ENCODE results near the gene CDC42. TPM values are rescaled to one million over a fixed set of nuclear protein-coding genes. Genes with fewer than 3 reads are reported as not detected.

CDC42 gene
- total and polyA plus RNA-seq, 9 of the 15 experiments (the other 6 are each of a cell fraction or from before 2014, with no cell fraction given), result 186 to 398 (median 325) TPM

DNA sequence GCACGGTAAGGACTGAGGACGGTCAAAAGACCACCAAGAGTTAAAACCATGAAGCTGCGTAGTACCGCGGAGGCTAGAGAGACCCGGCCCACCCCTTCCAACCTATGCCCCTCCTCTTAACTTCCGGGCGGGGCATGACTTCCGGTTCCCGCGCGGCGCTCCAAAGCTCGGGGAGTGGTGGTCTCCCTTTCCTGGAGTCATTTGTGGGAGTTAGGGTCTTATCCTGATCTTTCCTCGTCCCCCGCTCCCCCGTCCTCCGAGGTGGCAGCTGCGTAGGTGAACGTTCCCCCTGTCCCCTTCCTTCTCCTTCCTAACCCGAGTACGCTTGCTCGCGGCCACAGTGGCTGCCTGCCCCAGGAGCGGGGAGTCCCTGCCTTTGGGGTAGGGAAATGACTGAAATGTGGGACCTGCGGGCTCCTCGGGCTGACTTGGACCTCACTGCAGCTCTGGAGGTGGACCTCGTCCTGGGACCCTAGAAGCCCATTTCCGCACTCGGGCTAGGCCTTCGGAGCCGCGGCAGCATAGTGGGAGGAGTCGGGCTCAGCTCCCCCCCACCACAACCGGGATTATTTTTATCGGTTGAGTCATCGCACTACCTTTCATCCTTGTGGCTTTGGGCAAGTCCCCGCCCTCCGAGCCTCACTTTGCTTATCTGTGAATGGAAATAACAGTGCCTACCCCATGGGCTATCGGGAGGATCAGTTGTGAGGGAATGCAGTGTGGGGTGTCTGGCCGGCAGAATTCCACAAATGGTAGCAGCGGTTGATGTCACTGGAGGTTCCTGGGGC, 26.9 kb upstream of the CDC42 start (continued):
- peak; percentile 76 for TF ChIP-seq ETV1 (tag; conservative IDR thresholded peaks at IDR 0.05; ENCODE audit: low read depth)
- TF ChIP-seq ESRRA (IDR thresholded peaks at IDR 0.05; ENCODE audit: borderline replicate concordance, low read depth), result peak; percentile 87; the same call in 1 of the 2 replicates
- peak; percentile 50; the same call in 1 of the 2 replicates for TF ChIP-seq MYNN (IDR thresholded peaks at IDR 0.05)
- no peak for TF ChIP-seq MYNN (CRISPR knock-in tag; IDR thresholded peaks at IDR 0.05)
- TF ChIP-seq, protein P1, sequence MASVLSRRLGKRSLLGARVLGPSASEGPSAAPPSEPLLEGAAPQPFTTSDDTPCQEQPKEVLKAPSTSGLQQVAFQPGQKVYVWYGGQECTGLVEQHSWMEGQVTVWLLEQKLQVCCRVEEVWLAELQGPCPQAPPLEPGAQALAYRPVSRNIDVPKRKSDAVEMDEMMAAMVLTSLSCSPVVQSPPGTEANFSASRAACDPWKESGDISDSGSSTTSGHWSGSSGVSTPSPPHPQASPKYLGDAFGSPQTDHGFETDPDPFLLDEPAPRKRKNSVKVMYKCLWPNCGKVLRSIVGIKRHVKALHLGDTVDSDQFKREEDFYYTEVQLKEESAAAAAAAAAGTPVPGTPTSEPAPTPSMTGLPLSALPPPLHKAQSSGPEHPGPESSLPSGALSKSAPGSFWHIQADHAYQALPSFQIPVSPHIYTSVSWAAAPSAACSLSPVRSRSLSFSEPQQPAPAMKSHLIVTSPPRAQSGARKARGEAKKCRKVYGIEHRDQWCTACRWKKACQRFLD (CRISPR knock-in tag; IDR thresholded peaks at IDR 0.05), result peak; percentile 46; the same call in 1 of the 2 replicates
- TF ChIP-seq, protein P2, sequence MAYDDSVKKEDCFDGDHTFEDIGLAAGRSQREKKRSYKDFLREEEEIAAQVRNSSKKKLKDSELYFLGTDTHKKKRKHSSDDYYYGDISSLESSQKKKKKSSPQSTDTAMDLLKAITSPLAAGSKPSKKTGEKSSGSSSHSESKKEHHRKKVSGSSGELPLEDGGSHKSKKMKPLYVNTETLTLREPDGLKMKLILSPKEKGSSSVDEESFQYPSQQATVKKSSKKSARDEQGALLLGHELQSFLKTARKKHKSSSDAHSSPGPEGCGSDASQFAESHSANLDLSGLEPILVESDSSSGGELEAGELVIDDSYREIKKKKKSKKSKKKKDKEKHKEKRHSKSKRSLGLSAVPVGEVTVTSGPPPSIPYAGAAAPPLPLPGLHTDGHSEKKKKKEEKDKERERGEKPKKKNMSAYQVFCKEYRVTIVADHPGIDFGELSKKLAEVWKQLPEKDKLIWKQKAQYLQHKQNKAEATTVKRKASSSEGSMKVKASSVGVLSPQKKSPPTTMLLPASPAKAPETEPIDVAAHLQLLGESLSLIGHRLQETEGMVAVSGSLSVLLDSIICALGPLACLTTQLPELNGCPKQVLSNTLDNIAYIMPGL (CRISPR knock-in tag; IDR thresholded peaks at IDR 0.05), result peak; percentile 91
- TF ChIP-seq ZNF431 (CRISPR knock-in tag; IDR thresholded peaks at IDR 0.05), result peak; percentile 65; the same call in 1 of the 2 replicates
- TF ChIP-seq, protein P3, sequence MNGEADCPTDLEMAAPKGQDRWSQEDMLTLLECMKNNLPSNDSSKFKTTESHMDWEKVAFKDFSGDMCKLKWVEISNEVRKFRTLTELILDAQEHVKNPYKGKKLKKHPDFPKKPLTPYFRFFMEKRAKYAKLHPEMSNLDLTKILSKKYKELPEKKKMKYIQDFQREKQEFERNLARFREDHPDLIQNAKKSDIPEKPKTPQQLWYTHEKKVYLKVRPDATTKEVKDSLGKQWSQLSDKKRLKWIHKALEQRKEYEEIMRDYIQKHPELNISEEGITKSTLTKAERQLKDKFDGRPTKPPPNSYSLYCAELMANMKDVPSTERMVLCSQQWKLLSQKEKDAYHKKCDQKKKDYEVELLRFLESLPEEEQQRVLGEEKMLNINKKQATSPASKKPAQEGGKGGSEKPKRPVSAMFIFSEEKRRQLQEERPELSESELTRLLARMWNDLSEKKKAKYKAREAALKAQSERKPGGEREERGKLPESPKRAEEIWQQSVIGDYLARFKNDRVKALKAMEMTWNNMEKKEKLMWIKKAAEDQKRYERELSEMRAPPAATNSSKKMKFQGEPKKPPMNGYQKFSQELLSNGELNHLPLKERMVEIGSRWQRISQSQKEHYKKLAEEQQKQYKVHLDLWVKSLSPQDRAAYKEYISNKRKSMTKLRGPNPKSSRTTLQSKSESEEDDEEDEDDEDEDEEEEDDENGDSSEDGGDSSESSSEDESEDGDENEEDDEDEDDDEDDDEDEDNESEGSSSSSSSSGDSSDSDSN (IDR thresholded peaks at IDR 0.05; ENCODE audit: borderline replicate concordance in 1 of 2, low read depth in 2 of 2, low read length in 2 of 2), result peak; percentile 61 to 67; a peak in 2 of 4 replicates
- TF ChIP-seq NR2C1 (IDR thresholded peaks at IDR 0.05), result 0 out of 2 replicates have a peak, but pooled peaks have one; percentile 46
- TF ChIP-seq NR2C1 (tag; IDR thresholded peaks at IDR 0.05), result peak; percentile 65
- TF ChIP-seq LEF1 (IDR thresholded peaks at IDR 0.05), result peak; percentile 92
- peak; percentile 56 for TF ChIP-seq CHD1 (IDR thresholded peaks at IDR 0.05; ENCODE audit: low read length)
- TF ChIP-seq, protein P4, sequence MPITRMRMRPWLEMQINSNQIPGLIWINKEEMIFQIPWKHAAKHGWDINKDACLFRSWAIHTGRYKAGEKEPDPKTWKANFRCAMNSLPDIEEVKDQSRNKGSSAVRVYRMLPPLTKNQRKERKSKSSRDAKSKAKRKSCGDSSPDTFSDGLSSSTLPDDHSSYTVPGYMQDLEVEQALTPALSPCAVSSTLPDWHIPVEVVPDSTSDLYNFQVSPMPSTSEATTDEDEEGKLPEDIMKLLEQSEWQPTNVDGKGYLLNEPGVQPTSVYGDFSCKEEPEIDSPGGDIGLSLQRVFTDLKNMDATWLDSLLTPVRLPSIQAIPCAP (CRISPR knock-in tag; IDR thresholded peaks at IDR 0.05; ENCODE audit: borderline replicate concordance), result no peak
- TF ChIP-seq, protein P5, sequence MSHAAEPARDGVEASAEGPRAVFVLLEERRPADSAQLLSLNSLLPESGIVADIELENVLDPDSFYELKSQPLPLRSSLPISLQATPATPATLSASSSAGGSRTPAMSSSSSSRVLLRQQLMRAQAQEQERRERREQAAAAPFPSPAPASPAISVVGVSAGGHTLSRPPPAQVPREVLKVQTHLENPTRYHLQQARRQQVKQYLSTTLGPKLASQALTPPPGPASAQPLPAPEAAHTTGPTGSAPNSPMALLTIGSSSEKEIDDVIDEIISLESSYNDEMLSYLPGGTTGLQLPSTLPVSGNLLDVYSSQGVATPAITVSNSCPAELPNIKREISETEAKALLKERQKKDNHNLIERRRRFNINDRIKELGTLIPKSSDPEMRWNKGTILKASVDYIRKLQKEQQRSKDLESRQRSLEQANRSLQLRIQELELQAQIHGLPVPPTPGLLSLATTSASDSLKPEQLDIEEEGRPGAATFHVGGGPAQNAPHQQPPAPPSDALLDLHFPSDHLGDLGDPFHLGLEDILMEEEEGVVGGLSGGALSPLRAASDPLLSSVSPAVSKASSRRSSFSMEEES (CRISPR knock-in tag; IDR thresholded peaks at IDR 0.05), result no peak
- peak; percentile 85 to 97 for TF ChIP-seq RCOR1 (IDR thresholded peaks at IDR 0.05; ENCODE audit: borderline replicate concordance in 1 of 2, low read depth in 2 of 2, low read length in 2 of 2)
- peak; percentile 27 for TF ChIP-seq DACH1 (IDR thresholded peaks at IDR 0.05; ENCODE audit: partially characterized antibody)
- no peak for TF ChIP-seq NEUROD1 (IDR thresholded peaks at IDR 0.05; ENCODE audit: borderline replicate concordance, low read depth, low read length, partially characterized antibody)
- TF ChIP-seq POLR2B (IDR thresholded peaks at IDR 0.05; ENCODE audit: low read depth, partially characterized antibody), result peak; percentile 94
- no peak for TF ChIP-seq ZNF551 (CRISPR knock-in tag; IDR thresholded peaks at IDR 0.05)
